ENCODE data around the gene SLC6A18.

- TF ChIP-seq CTCF (CRISPR knock-in tag; IDR thresholded peaks at IDR 0.05) = no peak
- no peak for TF ChIP-seq U2AF2 (IDR thresholded peaks at IDR 0.05; ENCODE audit: low read depth, low read length)
- no peak for TF ChIP-seq EZH2 (conservative IDR thresholded peaks at IDR 0.05; ENCODE audit: low read depth, low read length)
- TF ChIP-seq PAF1 (CRISPR knock-in tag; IDR thresholded peaks at IDR 0.05) = no peak
- no peak for TF ChIP-seq SP1 (IDR thresholded peaks at IDR 0.05)
- no peak for TF ChIP-seq SP1 (CRISPR knock-in tag; IDR thresholded peaks at IDR 0.05)
- TF ChIP-seq POLR2AphosphoS5 (IDR thresholded peaks at IDR 0.05; ENCODE audit: low read depth, low read length) = no peak
- no peak for TF ChIP-seq SP2 (CRISPR knock-in tag; IDR thresholded peaks at IDR 0.05)
These were observed 27.5 kb downstream of the SLC6A18 start for GRCh38 chr5:1252681-1253080.

Data from HepG2 (cell line).